Memory B cell (primary cell): ENCODE results near the gene GLIS1.
"Not testable (repeated sequence)": the region's sequence is repeated elsewhere in the genome, so short reads cannot be mapped to it uniquely, and the experiment has no call there.

Experiments
- ATAC-seq: fragments of 150-1000 bp; cut with Tn5 transposase; 2 replicates; pipeline ENCODE4 v1.10.0; 2021; ENCODE audit warnings: low read depth, mild to moderate bottlenecking, moderate library complexity
- DNase-seq, 2 donors: peaks; one replicate each; pipeline ENCODE4 v3.0.0; 2022; ENCODE audit warnings: low spot score in 2 of 2
- H3K27ac Mint-ChIP-seq: one replicate; pipeline ENCODE4 v1.8.0; 2022; ENCODE audit warnings: mild to moderate bottlenecking, moderate library complexity, mixed read lengths
- H3K27me3 Mint-ChIP-seq: one replicate; pipeline ENCODE4 v1.8.0; 2022; ENCODE audit warnings: mixed read lengths
- H3K36me3 Mint-ChIP-seq: one replicate; pipeline ENCODE4 v1.8.0; 2022; ENCODE audit warnings: mild to moderate bottlenecking, mixed read lengths
- H3K4me1 Mint-ChIP-seq: one replicate; pipeline ENCODE4 v1.8.0; 2022; ENCODE audit warnings: mixed read lengths
- H3K4me3 Mint-ChIP-seq: one replicate; pipeline ENCODE4 v1.8.0; 2022; ENCODE audit warnings: mild to moderate bottlenecking, moderate library complexity, mixed read lengths
- H3K9me3 Mint-ChIP-seq: one replicate; pipeline ENCODE4 v1.8.0; 2022; ENCODE audit warnings: mixed read lengths

The GLIS1 gene

GRCh38 chr1:53739109-53739681 lies at the start of gene GLIS1:
Gene GLIS1 (minus strand): TSS chr1:53739164. CDS start chr1:53738064, 1,100 bp downstream.
- peak in 1 of 2 donors; percentile 35 for DNase-seq
- peak; percentile 88 for ATAC-seq
- Mint-ChIP-seq H3K4me1 (no peaks in the 10 kb centered on the region), H3K27me3 (peaks cover 20% of the 10 kb centered on the region), H3K36me3 (peaks cover 9% of the 10 kb centered on the region), H3K27ac (no peak within 1 kb of the TSS), H3K4me3 (peak within 1 kb of the TSS; percentile 65), H3K9me3 (peaks cover 8% of the 10 kb centered on the region)

GRCh38 chr1:53787655-53788054 lies 48.7 kb upstream of the GLIS1 start:
- DNase-seq (no peak), ATAC-seq (no peak)
- H3K27ac Mint-ChIP-seq, result no peak overlapping the region
- H3K9me3 Mint-ChIP-seq, result no peaks in the 10 kb centered on the region
- H3K36me3 Mint-ChIP-seq, result peaks cover 42% of the 10 kb centered on the region
- no peaks in the 10 kb centered on the region for H3K4me1 Mint-ChIP-seq
- H3K4me3 Mint-ChIP-seq, result no peak overlapping the region
- no peaks in the 10 kb centered on the region for H3K27me3 Mint-ChIP-seq

DNA sequence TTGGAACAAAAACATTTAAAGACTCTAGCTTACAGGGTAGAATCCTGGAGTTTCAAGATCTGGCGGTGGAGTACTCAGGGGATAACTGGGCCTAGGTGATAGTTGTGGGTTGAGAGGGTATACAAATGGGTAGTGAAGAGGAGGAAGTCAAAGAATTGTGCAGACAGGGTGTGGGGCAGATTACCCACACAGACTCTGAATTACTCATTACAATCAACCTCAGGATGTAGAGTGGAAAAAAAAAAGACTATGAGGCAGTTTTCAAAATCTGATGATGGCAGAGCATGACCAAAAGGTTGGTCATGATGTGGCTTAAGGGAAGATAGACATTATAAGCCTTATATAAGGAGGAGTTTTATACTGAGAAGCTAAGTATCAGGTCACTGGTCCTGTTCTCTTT lies 44.1 kb upstream of the GLIS1 start:
- Mint-ChIP-seq H3K4me1 (no peaks in the 10 kb centered on the region), H3K4me3 (no peak overlapping the region), H3K27me3 (no peaks in the 10 kb centered on the region), H3K27ac (no peak overlapping the region), H3K9me3 (no peaks in the 10 kb centered on the region), H3K36me3 (peaks cover 40% of the 10 kb centered on the region)
- ATAC-seq (no peak), DNase-seq (no peak)

GRCh38 chr1:53781654-53782053 lies 42.7 kb upstream of the GLIS1 start:
- Mint-ChIP-seq H3K4me1 (no peaks in the 10 kb centered on the region), H3K9me3 (no peaks in the 10 kb centered on the region), H3K27ac (no peak overlapping the region), H3K27me3 (no peaks in the 10 kb centered on the region), H3K4me3 (no peak overlapping the region), H3K36me3 (peaks cover 39% of the 10 kb centered on the region)
- ATAC-seq, result no peak
- DNase-seq, result no peak

GRCh38 chr1:53777272-53777671 lies 38.3 kb upstream of the GLIS1 start:
- Mint-ChIP-seq H3K4me1 (no peaks in the 10 kb centered on the region), H3K27ac (no peak overlapping the region), H3K4me3 (no peak overlapping the region), H3K36me3 (peaks cover 26% of the 10 kb centered on the region), H3K9me3 (no peaks in the 10 kb centered on the region), H3K27me3 (no peaks in the 10 kb centered on the region)
- ATAC-seq (no peak), DNase-seq (no peak)

DNA sequence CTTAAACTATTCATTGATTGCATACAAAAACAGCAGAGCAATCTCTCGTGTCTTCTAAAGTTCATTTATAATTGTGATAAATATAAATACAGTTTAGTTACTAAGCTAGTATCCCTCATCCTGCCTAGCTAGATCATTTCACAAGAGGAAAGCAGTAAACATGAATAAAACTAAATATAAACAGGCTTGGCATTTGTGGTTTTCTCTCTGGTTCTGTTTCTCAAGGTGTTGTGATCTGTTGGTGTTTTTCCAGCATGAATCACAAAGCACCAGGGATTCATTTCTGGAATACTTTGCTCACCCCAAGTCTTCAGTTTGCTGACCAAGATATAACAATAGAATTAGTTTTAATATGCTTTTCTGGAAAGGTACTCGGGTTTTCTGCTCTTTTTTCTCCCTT lies 32.7 kb upstream of the GLIS1 start:
- ATAC-seq (no peak), DNase-seq (no peak)
- Mint-ChIP-seq H3K36me3 (peaks cover 21% of the 10 kb centered on the region), H3K27me3 (no peaks in the 10 kb centered on the region), H3K9me3 (no peaks in the 10 kb centered on the region), H3K27ac (no peak overlapping the region), H3K4me1 (no peaks in the 10 kb centered on the region), H3K4me3 (no peak overlapping the region)

GRCh38 chr1:53769780-53770179 lies 30.8 kb upstream of the GLIS1 start:
- Mint-ChIP-seq H3K4me1 (no peaks in the 10 kb centered on the region), H3K36me3 (peaks cover 21% of the 10 kb centered on the region), H3K27ac (no peak overlapping the region)

DNA sequence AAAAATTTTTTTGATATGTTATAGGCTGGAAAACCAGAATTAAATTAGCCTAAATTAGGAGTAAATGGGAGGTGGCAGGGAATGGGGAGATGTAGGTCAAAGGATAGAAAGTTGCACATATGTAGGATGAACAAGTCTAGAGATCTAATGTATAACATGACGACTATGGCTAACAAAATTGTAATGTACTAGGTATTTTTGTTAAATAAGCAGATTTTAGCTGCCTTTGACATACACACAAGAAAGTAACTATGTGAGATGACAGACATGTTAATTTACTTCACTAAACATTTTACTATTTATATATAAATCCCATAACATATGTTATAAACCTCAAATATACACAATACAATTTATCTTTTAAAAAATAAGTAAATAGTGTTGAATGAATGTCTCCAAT lies 30.2 kb upstream of the GLIS1 start:
- no peaks in the 10 kb centered on the region for H3K4me1 Mint-ChIP-seq
- no peak overlapping the region for H3K27ac Mint-ChIP-seq
- H3K36me3 Mint-ChIP-seq, result peaks cover 22% of the 10 kb centered on the region

More at GRCh38 chr1:53769780-53770179, 30.8 kb upstream of the GLIS1 start:
- Mint-ChIP-seq H3K9me3 (no peaks in the 10 kb centered on the region), H3K4me3 (no peak overlapping the region), H3K27me3 (no peaks in the 10 kb centered on the region)
- ATAC-seq (no peak), DNase-seq (no peak)

GRCh38 chr1:53766831-53767405 lies 28.0 kb upstream of the GLIS1 start:
- no peak overlapping the region for H3K27ac Mint-ChIP-seq
- no peak for DNase-seq
- no peak for ATAC-seq
- H3K9me3 Mint-ChIP-seq, result peaks cover 4% of the 10 kb centered on the region
- H3K4me3 Mint-ChIP-seq, result no peak overlapping the region
- H3K27me3 Mint-ChIP-seq, result no peaks in the 10 kb centered on the region
- peaks cover 30% of the 10 kb centered on the region for H3K36me3 Mint-ChIP-seq
- H3K4me1 Mint-ChIP-seq, result no peaks in the 10 kb centered on the region

More for the DNA sequence above, 30.2 kb upstream of the GLIS1 start:
- no peaks in the 10 kb centered on the region for H3K9me3 Mint-ChIP-seq
- H3K27me3 Mint-ChIP-seq, result no peaks in the 10 kb centered on the region
- ATAC-seq, result no peak
- DNase-seq, result no peak
- H3K4me3 Mint-ChIP-seq, result no peak overlapping the region

DNA sequence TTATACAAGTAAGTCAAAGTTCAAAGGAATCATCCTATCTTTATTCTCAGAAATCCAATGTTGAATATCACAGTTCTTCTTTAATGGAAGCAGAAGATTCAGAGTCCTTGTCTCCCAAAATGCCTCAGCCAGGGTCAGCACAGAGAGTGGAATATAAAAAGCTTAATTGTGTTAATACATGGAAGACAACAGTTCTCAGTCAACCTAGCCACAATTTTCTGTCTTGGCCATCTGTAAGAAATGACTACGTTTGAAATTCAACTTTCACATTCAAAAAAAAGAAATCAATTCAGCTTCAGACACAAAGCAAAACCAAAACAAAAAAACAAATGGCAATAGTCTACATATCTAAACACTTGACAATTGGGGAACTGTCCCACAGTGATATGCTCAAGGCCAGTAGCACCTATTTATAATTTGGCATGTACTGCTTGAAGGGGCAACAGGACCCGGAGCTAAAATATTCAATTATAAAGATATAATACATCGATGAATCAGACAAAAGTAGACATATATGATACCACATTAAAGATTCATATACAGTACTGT lies 27.3 kb upstream of the GLIS1 start:
- Mint-ChIP-seq H3K27ac (no peak overlapping the region), H3K27me3 (no peaks in the 10 kb centered on the region), H3K4me1 (no peaks in the 10 kb centered on the region), H3K36me3 (peaks cover 28% of the 10 kb centered on the region), H3K4me3 (no peak overlapping the region), H3K9me3 (peaks cover 5% of the 10 kb centered on the region)
- DNase-seq (no peak), ATAC-seq (no peak)

- no peak overlapping the region for H3K4me3 Mint-ChIP-seq
- H3K27ac Mint-ChIP-seq, result no peak overlapping the region
- H3K4me1 Mint-ChIP-seq, result no peaks in the 10 kb centered on the region
- H3K27me3 Mint-ChIP-seq, result no peaks in the 10 kb centered on the region
- peaks cover 23% of the 10 kb centered on the region for H3K36me3 Mint-ChIP-seq
- peaks cover 5% of the 10 kb centered on the region for H3K9me3 Mint-ChIP-seq
- DNase-seq, result no peak
- no peak for ATAC-seq
Measured at GRCh38 chr1:53765657-53766056, 26.7 kb upstream of the GLIS1 start.

DNA sequence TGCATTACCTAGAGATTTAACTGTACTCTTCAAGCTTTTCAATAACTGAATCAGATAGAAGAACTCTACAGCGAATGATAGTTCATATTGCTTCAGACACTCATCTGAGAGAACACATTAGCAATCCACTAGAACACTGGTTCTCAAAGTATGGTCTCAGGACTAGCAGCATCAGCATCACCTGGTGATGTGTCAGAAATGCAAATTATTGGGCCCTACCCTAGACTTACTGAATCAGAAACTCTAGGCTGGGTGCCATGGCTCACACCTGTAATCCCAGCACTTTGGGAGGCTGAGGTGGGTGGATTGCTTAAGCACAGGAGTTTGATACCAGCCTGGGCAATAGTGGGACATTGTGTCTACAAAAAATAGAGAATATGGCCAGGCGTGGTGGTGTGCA lies 24.9 kb upstream of the GLIS1 start:
- ATAC-seq (no peak), DNase-seq (no peak)
- H3K27me3 Mint-ChIP-seq, result no peaks in the 10 kb centered on the region
- no peak overlapping the region for H3K27ac Mint-ChIP-seq
- H3K36me3 Mint-ChIP-seq, result peaks cover 24% of the 10 kb centered on the region
- peaks cover 5% of the 10 kb centered on the region for H3K9me3 Mint-ChIP-seq
- no peaks in the 10 kb centered on the region for H3K4me1 Mint-ChIP-seq
- H3K4me3 Mint-ChIP-seq, result no peak overlapping the region

DNA sequence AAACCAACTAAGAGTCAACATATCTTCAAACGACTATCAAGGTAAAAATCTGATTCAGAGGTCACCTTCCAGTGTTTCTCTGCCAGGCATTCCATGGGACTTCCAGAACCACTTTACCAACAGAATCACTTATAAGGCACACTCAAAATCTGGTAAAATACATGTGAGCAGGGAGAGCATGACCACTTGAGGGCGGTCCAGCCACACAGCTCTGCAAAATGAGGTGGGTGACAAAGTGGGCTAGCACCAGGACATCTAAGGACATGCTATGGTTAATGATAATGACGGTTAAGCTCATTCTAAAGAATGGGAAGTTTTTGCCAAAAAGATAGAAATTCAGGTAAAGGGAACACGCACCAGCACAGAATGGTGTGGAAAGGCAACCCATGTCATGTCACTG lies 24.5 kb upstream of the GLIS1 start:
- H3K4me1 Mint-ChIP-seq, result no peaks in the 10 kb centered on the region
- DNase-seq (no peak), ATAC-seq (no peak)
- peaks cover 5% of the 10 kb centered on the region for H3K9me3 Mint-ChIP-seq
- H3K27me3 Mint-ChIP-seq, result no peaks in the 10 kb centered on the region
- no peak overlapping the region for H3K27ac Mint-ChIP-seq
- no peak overlapping the region for H3K4me3 Mint-ChIP-seq
- peaks cover 21% of the 10 kb centered on the region for H3K36me3 Mint-ChIP-seq

DNA sequence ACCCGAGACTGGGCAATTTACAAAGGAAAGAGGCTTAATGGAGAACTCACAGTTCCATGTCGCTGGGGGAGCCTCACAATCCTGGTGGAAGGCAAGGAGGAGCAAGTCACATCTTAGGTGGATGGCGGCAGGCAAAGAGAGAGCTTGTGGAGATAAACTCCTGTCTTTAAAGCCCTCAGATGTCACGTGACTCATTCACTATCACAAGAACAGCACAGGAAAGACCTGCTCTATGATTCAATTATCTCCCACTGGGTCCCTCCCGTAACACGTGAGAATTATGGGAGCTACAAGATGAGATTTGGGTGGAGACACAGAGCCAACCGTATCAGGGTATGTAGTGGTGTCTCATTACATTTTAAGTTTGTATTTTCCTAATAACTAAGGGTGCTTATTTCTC lies 21.5 kb upstream of the GLIS1 start:
- not testable (repeated sequence) for H3K4me1 Mint-ChIP-seq, H3K27me3 Mint-ChIP-seq, DNase-seq, ATAC-seq, H3K27ac Mint-ChIP-seq, H3K4me3 Mint-ChIP-seq, H3K9me3 Mint-ChIP-seq
- peaks cover 21% of the 10 kb centered on the region for H3K36me3 Mint-ChIP-seq

DNA sequence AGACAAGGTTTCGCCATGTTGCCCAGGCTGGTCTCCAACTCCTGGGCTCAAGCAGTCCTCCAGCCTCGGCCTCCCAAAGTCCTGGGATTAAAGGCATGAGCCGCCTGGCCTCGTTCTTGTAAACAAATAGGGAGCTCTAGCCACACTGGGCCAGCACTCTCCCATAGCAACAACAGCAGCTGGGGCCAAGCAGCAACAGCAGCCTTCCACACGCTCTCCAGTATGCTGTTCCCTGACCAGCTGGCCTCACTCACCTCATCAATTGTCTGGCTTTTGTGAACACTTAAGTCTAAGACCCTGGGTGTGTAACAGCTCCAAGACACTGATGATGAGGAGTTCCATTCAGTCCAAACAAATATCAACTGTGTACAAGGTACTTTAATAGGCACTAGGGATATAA lies 16.9 kb upstream of the GLIS1 start:
- H3K27ac Mint-ChIP-seq, result no peak overlapping the region

More for the DNA sequence above, 16.9 kb upstream of the GLIS1 start:
- Mint-ChIP-seq H3K4me3 (no peak overlapping the region), H3K9me3 (no peaks in the 10 kb centered on the region), H3K27me3 (no peaks in the 10 kb centered on the region), H3K36me3 (peaks cover 6% of the 10 kb centered on the region), H3K4me1 (no peaks in the 10 kb centered on the region)
- DNase-seq (no peak), ATAC-seq (no peak)
